NB4 (cell line): ENCODE results near the gene KCNQ1.
A peak's percentile ranks its signal among the peaks of the same experiment; 100 is the strongest.

Experiments used
- DNase-seq: peaks from one replicate; pipeline ENCODE4 v3.0.0; 2010; ENCODE audit warnings: low read depth
- H3K4me3 ChIP-seq: one replicate; pipeline ENCODE4 v1.5.1; 2011; ENCODE audit warnings: mild to moderate bottlenecking, low read depth, low read length, moderate library complexity
- CTCF ChIP-seq: IDR thresholded peaks from one replicate; pipeline ENCODE4 v1.5.1; 2012; ENCODE audit warnings: low read depth, low read length
- MAX ChIP-seq: IDR thresholded peaks from 2 replicates; pipeline ENCODE4 v1.6.1; 2011; ENCODE audit warnings: low read depth, low read length
- MYC ChIP-seq: IDR thresholded peaks from 2 replicates; pipeline ENCODE4 v1.6.1; 2011; ENCODE audit warnings: low read depth, low read length
- POLR2A ChIP-seq: IDR thresholded peaks from 2 replicates; pipeline ENCODE4 v1.6.1; 2011; ENCODE audit warnings: mild to moderate bottlenecking; ENCODE audit not compliant: insufficient read length; ENCODE audit errors: extremely low read depth

The KCNQ1 gene

GRCh38 chr11:2664791-2665525 lies 220.2 kb downstream of the KCNQ1 start:
- DNase-seq, result no peak
- no peak overlapping the region for H3K4me3 ChIP-seq
- TF ChIP-seq MAX, result no peak
- no peak for TF ChIP-seq MYC
- no peak for TF ChIP-seq POLR2A
- no peak for TF ChIP-seq CTCF

- DNase-seq, result no peak
- TF ChIP-seq CTCF (no peak), MYC (no peak), POLR2A (no peak), MAX (no peak)
- no peak overlapping the region for H3K4me3 ChIP-seq
Observed at GRCh38 chr11:2665526-2666400, 221.0 kb downstream of the KCNQ1 start.

GRCh38 chr11:2666401-2666741 lies 221.6 kb downstream of the KCNQ1 start:
- DNase-seq, result no peak
- TF ChIP-seq MAX (no peak), CTCF (no peak), MYC (no peak), POLR2A (no peak)
- H3K4me3 ChIP-seq, result no peak overlapping the region

- DNase-seq, result peak; percentile 62
- no peak overlapping the region for H3K4me3 ChIP-seq
- TF ChIP-seq CTCF, result no peak
- no peak for TF ChIP-seq MYC
- TF ChIP-seq MAX, result no peak
- TF ChIP-seq POLR2A, result no peak
Observed at GRCh38 chr11:2666828-2667570, 222.2 kb downstream of the KCNQ1 start.

GRCh38 chr11:2667940-2668339 lies 223.1 kb downstream of the KCNQ1 start:
- H3K4me3 ChIP-seq, result no peak overlapping the region
- peak; percentile 78 for DNase-seq
- TF ChIP-seq CTCF (no peak), MAX (no peak), POLR2A (no peak), MYC (no peak)
